SK-N-MC (cell line): ENCODE data around the gene PHACTR2.

Experiments used
- EZH2 ChIP-seq: fragments of 200-600 bp; sonication (generic); IDR thresholded peaks from one replicate; pipeline ENCODE4 v1.6.1; 2017; ENCODE audit warnings: antibody characterized with exemption
- FOXP2 ChIP-seq: optimal IDR thresholded peaks from 2 replicates; pipeline ENCODE3; 2011; ENCODE audit warnings: mild to moderate bottlenecking, moderate library complexity; ENCODE audit not compliant: insufficient read depth; ENCODE audit errors: extremely low read length, control extremely low read depth
- POLR2AphosphoS5 ChIP-seq: IDR thresholded peaks from 2 replicates; pipeline ENCODE4 v1.6.1; 2012; ENCODE audit warnings: mild to moderate bottlenecking, low read depth, low read length, borderline replicate concordance

DNA sequence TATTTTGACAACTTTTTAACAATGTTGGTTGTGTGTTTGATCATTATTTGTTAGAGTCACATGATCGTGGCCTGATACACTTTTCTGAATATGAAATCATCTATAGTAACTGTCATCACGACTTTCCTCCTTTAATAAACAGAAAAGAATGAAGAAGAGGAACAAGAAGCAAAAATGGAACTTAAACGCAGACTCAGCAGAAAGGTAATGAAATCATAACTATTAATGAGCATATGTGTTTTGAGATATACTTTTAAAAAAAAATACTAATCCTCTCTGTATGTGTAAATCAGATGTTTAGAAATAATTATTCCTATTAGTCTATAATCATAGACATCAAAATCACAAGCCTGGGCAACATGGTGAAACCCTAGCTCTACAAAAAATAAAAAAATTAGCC, 105.3 kb downstream of the PHACTR2 start:
- TF ChIP-seq POLR2AphosphoS5 (no peak), EZH2 (no peak), FOXP2 (no peak)
